Measurements from ENCODE around the gene HOOK2. TPM values are rescaled to one million over a fixed set of nuclear protein-coding genes. Genes with fewer than 3 reads are reported as not detected.

The HOOK2 gene
- total and polyA plus RNA-seq, 2 of the 13 experiments (the other 11 are each of a cell fraction or from before 2014, with no cell fraction given): 9.2 to 12.9 TPM

DNA sequence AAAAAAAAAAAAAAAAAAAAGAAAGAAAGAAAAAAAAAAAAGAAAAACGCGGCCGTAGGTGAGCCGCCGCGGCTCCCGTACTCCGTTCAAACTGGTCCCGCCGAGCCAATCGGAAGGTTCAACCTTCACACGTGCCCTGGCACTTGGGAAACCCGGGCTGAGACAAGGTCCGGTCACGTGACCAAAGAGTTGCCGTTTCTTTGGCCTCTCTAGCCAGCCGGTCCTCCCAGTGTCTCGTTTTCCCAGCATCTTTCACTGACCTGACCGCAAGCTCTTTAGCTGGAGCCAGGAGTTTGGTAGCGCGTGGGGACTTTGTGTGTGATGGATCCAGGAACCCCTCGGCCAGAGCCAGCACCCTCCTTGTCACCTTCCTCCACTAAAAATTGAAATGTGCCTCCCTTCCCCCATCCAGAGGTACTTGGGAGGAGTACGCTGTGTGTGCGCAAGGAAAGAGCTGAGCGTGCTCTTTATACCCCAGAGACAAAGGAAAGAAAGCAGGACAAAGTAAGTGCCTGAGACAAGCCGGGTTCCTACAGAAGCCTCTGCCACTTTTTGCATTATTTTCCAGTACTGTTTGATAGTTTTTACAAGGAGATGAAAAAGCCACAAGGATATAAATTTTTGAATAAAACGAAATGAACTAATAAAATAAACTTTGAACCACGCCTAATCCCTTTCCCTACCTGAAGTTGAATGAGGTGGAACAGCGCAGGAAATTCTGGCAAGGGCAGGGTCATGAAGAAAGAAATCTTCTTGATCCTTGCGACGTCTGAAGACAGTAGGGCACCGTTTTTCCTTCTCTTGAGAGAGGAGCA, 52.6 kb downstream of the HOOK2 start (continued):
- TF ChIP-seq, protein P1, sequence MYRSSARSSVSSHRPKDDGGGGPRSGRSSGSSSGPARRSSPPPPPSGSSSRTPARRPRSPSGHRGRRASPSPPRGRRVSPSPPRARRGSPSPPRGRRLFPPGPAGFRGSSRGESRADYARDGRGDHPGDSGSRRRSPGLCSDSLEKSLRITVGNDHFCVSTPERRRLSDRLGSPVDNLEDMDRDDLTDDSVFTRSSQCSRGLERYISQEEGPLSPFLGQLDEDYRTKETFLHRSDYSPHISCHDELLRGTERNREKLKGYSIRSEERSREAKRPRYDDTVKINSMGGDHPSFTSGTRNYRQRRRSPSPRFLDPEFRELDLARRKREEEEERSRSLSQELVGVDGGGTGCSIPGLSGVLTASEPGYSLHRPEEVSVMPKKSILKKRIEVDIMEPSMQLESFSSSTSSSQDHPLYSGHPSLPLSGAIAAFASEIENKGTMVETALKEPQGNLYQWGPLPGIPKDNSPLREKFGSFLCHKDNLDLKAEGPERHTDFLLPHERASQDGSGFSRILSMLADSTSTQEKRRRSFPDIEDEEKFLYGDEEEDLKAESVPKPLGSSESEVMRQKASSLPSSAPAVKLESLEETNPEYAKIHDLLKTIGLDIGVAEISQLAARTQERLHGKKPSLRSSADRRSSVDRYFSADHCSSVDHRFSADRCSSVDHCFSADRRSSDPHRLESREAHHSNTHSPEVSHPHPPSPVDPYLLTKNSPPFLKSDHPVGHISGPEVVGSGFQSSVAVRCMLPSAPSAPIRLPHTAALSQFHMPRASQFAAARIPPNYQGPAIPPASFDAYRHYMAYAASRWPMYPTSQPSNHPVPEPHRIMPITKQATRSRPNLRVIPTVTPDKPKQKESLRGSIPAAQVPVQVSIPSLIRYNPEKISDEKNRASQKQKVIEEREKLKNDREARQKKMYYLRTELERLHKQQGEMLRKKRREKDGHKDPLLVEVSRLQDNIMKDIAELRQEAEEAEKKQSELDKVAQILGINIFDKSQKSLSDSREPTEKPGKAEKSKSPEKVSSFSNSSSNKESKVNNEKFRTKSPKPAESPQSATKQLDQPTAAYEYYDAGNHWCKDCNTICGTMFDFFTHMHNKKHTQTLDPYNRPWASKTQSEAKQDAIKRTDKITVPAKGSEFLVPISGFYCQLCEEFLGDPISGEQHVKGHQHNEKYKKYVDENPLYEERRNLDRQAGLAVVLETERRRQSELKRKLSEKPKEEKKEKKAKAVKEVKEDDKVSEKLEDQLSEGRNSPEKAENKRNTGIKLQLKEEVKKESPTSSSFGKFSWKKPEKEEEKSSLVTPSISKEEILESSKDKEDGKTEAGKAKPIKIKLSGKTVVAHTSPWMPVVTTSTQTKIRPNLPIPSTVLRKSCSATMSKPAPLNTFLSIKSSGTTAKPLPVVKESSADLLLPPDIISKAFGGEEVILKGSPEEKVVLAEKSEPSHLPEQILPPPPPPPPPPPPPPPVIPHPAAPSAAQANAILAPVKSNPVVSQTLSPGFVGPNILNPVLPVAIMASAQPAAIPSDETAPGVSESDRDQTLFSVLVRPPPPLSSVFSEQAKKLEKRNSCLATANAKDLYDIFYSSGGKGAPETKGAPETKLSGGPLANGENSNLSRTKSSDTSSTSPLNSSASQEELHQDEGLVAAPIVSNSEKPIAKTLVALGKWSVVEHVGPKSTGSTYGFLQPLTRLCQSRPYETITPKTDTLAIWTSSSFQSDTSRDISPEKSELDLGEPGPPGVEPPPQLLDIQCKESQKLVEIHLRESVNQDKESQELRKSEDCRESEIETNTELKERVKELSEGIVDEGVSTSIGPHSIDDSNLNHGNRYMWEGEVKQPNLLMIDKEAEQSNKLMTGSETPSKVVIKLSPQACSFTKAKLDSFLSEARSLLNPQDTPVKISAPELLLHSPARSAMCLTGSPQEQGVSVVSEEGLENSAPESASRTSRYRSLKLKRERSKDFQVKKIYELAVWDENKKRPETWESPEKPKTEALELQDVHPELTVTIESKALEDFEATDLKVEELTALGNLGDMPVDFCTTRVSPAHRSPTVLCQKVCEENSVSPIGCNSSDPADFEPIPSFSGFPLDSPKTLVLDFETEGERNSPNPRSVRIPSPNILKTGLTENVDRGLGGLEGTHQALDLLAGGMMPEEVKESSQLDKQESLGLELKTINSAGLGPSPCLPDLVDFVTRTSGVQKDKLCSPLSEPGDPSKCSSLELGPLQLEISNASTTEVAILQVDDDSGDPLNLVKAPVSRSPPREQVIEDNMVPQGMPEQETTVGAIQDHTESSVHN (CRISPR knock-in tag; IDR thresholded peaks at IDR 0.05): 0 out of 2 replicates have a peak, but pooled peaks have one; percentile 48
- TF ChIP-seq TSC22D2 (CRISPR knock-in tag; IDR thresholded peaks at IDR 0.05; ENCODE audit: borderline replicate concordance) (no peak), IRF2 (CRISPR knock-in tag; IDR thresholded peaks at IDR 0.05) (peak; percentile 86), NFE2L1 (CRISPR knock-in tag; IDR thresholded peaks at IDR 0.05; ENCODE audit: borderline replicate concordance) (no peak), ZBTB39 (CRISPR knock-in tag; IDR thresholded peaks at IDR 0.05) (no peak), ZIK1 (CRISPR knock-in tag; IDR thresholded peaks at IDR 0.05; ENCODE audit: borderline replicate concordance, low read depth) (no peak), KLF11 (CRISPR knock-in tag; IDR thresholded peaks at IDR 0.05) (no peak), MTF2 (CRISPR knock-in tag; IDR thresholded peaks at IDR 0.05; ENCODE audit: borderline replicate concordance) (no peak), ZZZ3 (CRISPR knock-in tag; IDR thresholded peaks at IDR 0.05; ENCODE audit: borderline replicate concordance) (peak; percentile 78; the same call in 1 of the 2 replicates), ZSCAN12 (CRISPR knock-in tag; IDR thresholded peaks at IDR 0.05) (no peak), ZNF772 (CRISPR knock-in tag; IDR thresholded peaks at IDR 0.05) (no peak), ZNF224 (CRISPR knock-in tag; IDR thresholded peaks at IDR 0.05) (no peak), ZNF75D (CRISPR knock-in tag; IDR thresholded peaks at IDR 0.05; ENCODE audit: borderline replicate concordance) (no peak), AKAP8 (CRISPR knock-in tag; IDR thresholded peaks at IDR 0.05) (no peak), CEBPG (CRISPR knock-in tag; IDR thresholded peaks at IDR 0.05) (peak; percentile 67)

All from HepG2 (cell line).